GM12875 (cell line): Measurements from ENCODE around the gene NSG2.

ENCODE experiments used
- H3K4me3 ChIP-seq: one replicate; pipeline ENCODE4 v1.5.1; 2011; ENCODE audit warnings: low read depth, low read length, control low read depth
- TF ChIP-seq, protein P1 (sequence below): IDR thresholded peaks from 2 replicates; pipeline ENCODE4 v1.5.1; 2011; ENCODE audit warnings: low read depth, mild to moderate bottlenecking, control low read depth, inconsistent platforms, low read length, moderate library complexity, borderline replicate concordance; ENCODE audit not compliant: insufficient read depth

NSG2 gene

GRCh38 chr5:174086751-174087150, 41.2 kb downstream of the NSG2 start:
- TF ChIP-seq, protein P1, sequence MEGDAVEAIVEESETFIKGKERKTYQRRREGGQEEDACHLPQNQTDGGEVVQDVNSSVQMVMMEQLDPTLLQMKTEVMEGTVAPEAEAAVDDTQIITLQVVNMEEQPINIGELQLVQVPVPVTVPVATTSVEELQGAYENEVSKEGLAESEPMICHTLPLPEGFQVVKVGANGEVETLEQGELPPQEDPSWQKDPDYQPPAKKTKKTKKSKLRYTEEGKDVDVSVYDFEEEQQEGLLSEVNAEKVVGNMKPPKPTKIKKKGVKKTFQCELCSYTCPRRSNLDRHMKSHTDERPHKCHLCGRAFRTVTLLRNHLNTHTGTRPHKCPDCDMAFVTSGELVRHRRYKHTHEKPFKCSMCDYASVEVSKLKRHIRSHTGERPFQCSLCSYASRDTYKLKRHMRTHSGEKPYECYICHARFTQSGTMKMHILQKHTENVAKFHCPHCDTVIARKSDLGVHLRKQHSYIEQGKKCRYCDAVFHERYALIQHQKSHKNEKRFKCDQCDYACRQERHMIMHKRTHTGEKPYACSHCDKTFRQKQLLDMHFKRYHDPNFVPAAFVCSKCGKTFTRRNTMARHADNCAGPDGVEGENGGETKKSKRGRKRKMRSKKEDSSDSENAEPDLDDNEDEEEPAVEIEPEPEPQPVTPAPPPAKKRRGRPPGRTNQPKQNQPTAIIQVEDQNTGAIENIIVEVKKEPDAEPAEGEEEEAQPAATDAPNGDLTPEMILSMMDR = no peak
- no peak overlapping the region for H3K4me3 ChIP-seq

DNA sequence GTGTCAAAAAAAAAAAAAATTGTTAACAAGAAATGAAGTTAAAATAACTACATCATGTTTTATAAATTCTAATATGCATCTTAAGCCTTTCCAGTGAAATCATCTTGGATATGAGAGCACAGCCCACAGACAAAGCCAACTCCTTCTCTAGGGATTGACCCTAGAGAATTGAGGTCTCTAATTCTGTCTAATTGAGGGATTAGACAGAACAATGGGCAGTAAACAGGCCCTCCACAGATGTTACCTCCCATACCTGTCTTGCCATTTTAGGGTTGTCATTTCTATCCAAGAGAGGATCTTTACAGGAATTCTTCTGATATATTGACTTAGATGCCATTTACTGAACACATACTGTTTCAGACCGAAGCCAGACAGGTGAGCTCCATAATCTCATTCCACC, 42.3 kb downstream of the NSG2 start:
- TF ChIP-seq, protein P1 = no peak

DNA sequence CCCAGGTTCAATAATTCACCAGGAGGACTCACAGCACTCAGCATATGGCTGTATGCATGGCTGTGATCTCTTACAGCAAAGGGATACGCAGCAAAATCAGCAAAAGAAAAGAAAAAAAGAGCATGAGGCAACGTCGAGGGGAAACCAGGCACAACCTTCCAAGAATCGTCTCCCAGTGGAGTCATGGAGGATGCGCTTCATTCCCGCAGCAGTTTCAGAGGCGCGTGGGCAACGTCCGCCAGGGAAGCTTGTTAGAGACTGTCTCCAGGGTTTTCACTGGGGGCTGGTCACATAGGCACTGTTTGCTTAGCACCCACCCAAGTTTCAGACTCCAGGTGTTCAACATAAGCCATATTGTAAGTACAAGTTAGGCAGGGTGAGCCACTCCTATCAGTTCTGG, 44.6 kb downstream of the NSG2 start:
- H3K4me3 ChIP-seq = no peak overlapping the region
- TF ChIP-seq, protein P1 = no peak

More for the DNA sequence above, 42.3 kb downstream of the NSG2 start:
- no peak overlapping the region for H3K4me3 ChIP-seq

GRCh38 chr5:174093123-174093522, 47.6 kb downstream of the NSG2 start:
- H3K4me3 ChIP-seq = no peak overlapping the region
- TF ChIP-seq, protein P1 = no peak

DNA sequence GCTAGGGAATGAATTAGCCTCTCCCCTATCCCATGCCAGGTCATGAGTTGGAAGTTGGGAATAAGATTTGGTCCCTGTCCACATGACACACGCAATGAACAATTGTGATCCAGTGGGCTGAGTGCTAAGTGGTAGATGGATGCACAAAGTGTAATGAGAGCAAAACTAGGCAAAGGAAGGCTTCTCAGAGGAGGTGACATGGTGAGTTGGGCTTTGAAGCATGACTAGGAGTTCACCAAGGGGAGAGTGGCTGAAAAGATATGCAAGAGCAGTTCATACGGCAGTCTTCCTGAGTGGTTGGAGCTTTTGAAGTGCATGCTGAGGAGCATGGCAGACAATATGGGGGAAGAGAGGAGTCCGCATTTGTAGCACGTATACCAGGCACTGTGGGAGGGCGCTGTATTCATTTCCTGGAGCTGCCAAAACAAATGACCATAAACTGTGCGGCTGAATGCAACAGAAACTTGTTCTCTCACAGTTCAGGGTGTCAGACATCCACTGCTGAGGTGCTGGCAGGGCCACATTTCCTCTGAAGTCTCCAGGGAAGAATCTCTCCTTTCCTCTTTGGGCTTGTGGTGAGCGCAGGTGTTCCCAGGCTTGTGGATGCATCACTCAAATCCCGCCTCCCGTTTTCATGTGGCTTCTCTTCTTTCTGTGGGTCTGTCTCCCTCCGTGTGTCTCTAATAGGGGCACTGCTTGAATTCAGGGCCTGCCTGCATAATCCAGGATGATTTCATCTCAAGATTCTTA, 49.5 kb downstream of the NSG2 start:
- TF ChIP-seq, protein P1 = no peak
- no peak overlapping the region for H3K4me3 ChIP-seq

DNA sequence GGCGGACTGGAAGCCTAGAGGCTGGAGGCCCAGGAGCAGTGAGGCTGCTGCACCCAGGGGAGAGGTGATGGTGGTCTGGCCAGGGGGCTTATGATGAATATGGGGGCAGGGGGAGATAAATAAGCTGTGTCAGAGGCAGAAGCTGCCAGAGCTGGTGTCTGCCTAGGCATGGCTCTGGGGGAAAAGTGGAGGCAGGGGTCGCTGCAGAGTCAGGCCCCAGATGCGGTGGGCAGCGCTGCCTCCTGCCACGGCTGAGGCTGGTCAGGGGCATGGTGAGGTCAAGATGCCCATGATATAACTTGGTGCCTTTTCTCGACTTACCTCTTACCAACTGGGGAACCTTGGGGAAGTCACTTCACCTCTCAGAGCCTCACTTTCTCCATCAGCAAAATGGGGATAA, 51.1 kb downstream of the NSG2 start:
- TF ChIP-seq, protein P1 = no peak
- no peak overlapping the region for H3K4me3 ChIP-seq

DNA sequence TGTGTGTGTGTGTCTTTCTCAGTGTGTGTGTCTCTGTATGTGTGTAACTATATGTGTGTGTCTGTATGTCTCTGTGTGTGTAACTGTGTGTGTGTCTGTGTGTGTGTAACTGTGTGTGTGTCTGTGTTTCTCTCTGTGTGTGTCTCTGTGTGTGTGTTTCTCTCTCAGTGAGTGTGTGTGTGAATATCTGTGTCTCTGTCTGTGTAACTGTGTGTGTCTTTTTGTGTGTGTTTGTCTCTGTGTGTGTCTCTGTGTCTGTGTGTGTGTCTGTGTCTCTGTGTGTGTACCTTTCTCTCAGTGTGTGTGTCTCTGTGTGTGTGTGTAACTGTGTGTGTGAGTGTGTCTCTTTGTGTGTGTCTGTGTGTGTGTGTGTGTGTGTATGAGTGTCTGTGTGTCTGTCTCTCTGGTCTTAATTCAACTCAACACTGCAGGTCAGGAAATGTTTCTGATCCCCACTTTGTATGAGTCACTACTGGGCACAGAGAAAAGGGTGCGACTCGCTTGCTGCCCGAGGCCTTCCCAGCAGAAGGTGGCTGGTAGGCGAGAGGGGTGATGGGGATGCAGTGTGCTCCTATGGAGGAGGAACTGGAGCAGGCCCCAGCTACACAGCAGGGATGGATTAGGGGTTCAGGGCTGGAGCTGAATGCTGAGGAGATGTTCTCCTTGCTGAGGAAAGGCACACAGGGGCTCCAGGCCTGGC, 52.1 kb downstream of the NSG2 start:
- TF ChIP-seq, protein P1 = no peak
- H3K4me3 ChIP-seq = no peak overlapping the region
